ENCODE data around the gene AP4S1.

The AP4S1 gene

GRCh38 chr14:31124197-31124596, 98.7 kb downstream of the AP4S1 start:
- no peak overlapping the region for H3K4me3 ChIP-seq (ENCODE audit: low read length in 2 of 2)
- no peak overlapping the region for H2AK5ac ChIP-seq (ENCODE audit: low read depth, low read length)
- H3K4ac ChIP-seq (ENCODE audit: low read length) = no peak overlapping the region
- H4K8ac ChIP-seq (ENCODE audit: low read depth, low read length) = no peak overlapping the region
- H3K36me3 ChIP-seq (replicated peaks in 1 of 2; ENCODE audit: control insufficient read depth in 2 of 2, insufficient read depth in 2 of 2, low read length in 2 of 2) = peaks cover 23 to 96% of the 10 kb centered on the region in 2 donors
- no peaks in the 10 kb centered on the region for H3K27me3 ChIP-seq (ENCODE audit: control insufficient read depth in 3 of 3, insufficient read depth in 3 of 3, low read depth in 1 of 3, low read length in 3 of 3)
- no peak overlapping the region for H3K23ac ChIP-seq (ENCODE audit: low read depth, low read length, poor library complexity)
- no peak overlapping the region for H3K14ac ChIP-seq (ENCODE audit: low read length)
- no peak overlapping the region for H4K91ac ChIP-seq (ENCODE audit: low read depth, low read length, poor library complexity)
- H2AFZ ChIP-seq (ENCODE audit: low read length) = no peak overlapping the region
- H3K9me3 ChIP-seq (replicated peaks in 1 of 2; ENCODE audit: control insufficient read depth in 2 of 2, insufficient read depth in 1 of 2, low read depth in 1 of 2, low read length in 2 of 2) = no peaks in the 10 kb centered on the region
- DNase-seq (ENCODE audit: low spot score) = no peak
- WGBS, 2 donors (ENCODE audit: extremely low coverage in 2 of 2, insufficient read length in 2 of 2, insufficient replicate concordance in 1 of 2) = no CpG with 5 or more reads among the region's 3 CpGs
- H3K27ac ChIP-seq (replicated peaks; ENCODE audit: low read length) = no peak overlapping the region
- H3K79me1 ChIP-seq (ENCODE audit: low read depth, low read length) = peaks cover 7% of the 10 kb centered on the region
- no peak overlapping the region for H2BK120ac ChIP-seq (ENCODE audit: low read depth, low read length)
- no peak overlapping the region for H2BK12ac ChIP-seq (ENCODE audit: low read length)
- no peak overlapping the region for H2BK15ac ChIP-seq (ENCODE audit: low read length)
- no peak overlapping the region for H3K18ac ChIP-seq (ENCODE audit: low read length)
- H3K9ac ChIP-seq (ENCODE audit: low read depth, low read length, poor library complexity) = no peak overlapping the region
- H3K4me1 ChIP-seq (ENCODE audit: control insufficient read depth in 2 of 2, insufficient read depth in 1 of 2, low read depth in 1 of 2, low read length in 2 of 2) = no peaks in the 10 kb centered on the region
- H2BK5ac ChIP-seq (ENCODE audit: low read length) = no peak overlapping the region
- H3K4me2 ChIP-seq (ENCODE audit: insufficient read depth, low read length, poor library complexity, severe bottlenecking) = no peak overlapping the region

GRCh38 chr14:31125231-31125630, 99.8 kb downstream of the AP4S1 start:
- Histone ChIP-seq H3K4ac (ENCODE audit: low read length) (no peak overlapping the region), H3K18ac (ENCODE audit: low read length) (no peak overlapping the region), H3K36me3 (replicated peaks in 1 of 2; ENCODE audit: control insufficient read depth in 2 of 2, insufficient read depth in 2 of 2, low read length in 2 of 2) (peaks cover 23 to 96% of the 10 kb centered on the region in 2 donors), H4K8ac (ENCODE audit: low read depth, low read length) (no peak overlapping the region), H3K4me3 (ENCODE audit: low read length in 2 of 2) (no peak overlapping the region), H3K27ac (replicated peaks; ENCODE audit: low read length) (no peak overlapping the region), H3K27me3 (ENCODE audit: control insufficient read depth in 3 of 3, insufficient read depth in 3 of 3, low read depth in 1 of 3, low read length in 3 of 3) (no peaks in the 10 kb centered on the region), H3K79me1 (ENCODE audit: low read depth, low read length) (peaks cover 7% of the 10 kb centered on the region), H3K9ac (ENCODE audit: low read depth, low read length, poor library complexity) (no peak overlapping the region), H3K4me2 (ENCODE audit: insufficient read depth, low read length, poor library complexity, severe bottlenecking) (no peak overlapping the region), H2AK5ac (ENCODE audit: low read depth, low read length) (no peak overlapping the region), H3K9me3 (replicated peaks in 1 of 2; ENCODE audit: control insufficient read depth in 2 of 2, insufficient read depth in 1 of 2, low read depth in 1 of 2, low read length in 2 of 2) (no peaks in the 10 kb centered on the region), H3K4me1 (ENCODE audit: control insufficient read depth in 2 of 2, insufficient read depth in 1 of 2, low read depth in 1 of 2, low read length in 2 of 2) (no peaks in the 10 kb centered on the region), H2BK15ac (ENCODE audit: low read length) (no peak overlapping the region), H2BK5ac (ENCODE audit: low read length) (no peak overlapping the region), H4K91ac (ENCODE audit: low read depth, low read length, poor library complexity) (no peak overlapping the region), H2BK120ac (ENCODE audit: low read depth, low read length) (no peak overlapping the region), H2BK12ac (ENCODE audit: low read length) (no peak overlapping the region), H2AFZ (ENCODE audit: low read length) (no peak overlapping the region), H3K23ac (ENCODE audit: low read depth, low read length, poor library complexity) (no peak overlapping the region), H3K14ac (ENCODE audit: low read length) (no peak overlapping the region)
- WGBS, 2 donors (ENCODE audit: extremely low coverage in 2 of 2, insufficient read length in 2 of 2, insufficient replicate concordance in 1 of 2) = no CpG with 5 or more reads among the region's 6 CpGs
- DNase-seq (ENCODE audit: low spot score) = no peak

GRCh38 chr14:31126680-31127079, 101.2 kb downstream of the AP4S1 start:
- Histone ChIP-seq H3K36me3 (replicated peaks in 1 of 2; ENCODE audit: control insufficient read depth in 2 of 2, insufficient read depth in 2 of 2, low read length in 2 of 2) (peaks cover 19 to 96% of the 10 kb centered on the region in 2 donors), H3K27ac (replicated peaks; ENCODE audit: low read length) (no peak overlapping the region), H3K27me3 (ENCODE audit: control insufficient read depth in 3 of 3, insufficient read depth in 3 of 3, low read depth in 1 of 3, low read length in 3 of 3) (no peaks in the 10 kb centered on the region), H2AFZ (ENCODE audit: low read length) (no peak overlapping the region), H3K9ac (ENCODE audit: low read depth, low read length, poor library complexity) (no peak overlapping the region), H3K14ac (ENCODE audit: low read length) (no peak overlapping the region), H3K9me3 (replicated peaks in 1 of 2; ENCODE audit: control insufficient read depth in 2 of 2, insufficient read depth in 1 of 2, low read depth in 1 of 2, low read length in 2 of 2) (no peaks in the 10 kb centered on the region), H2BK15ac (ENCODE audit: low read length) (no peak overlapping the region), H2AK5ac (ENCODE audit: low read depth, low read length) (no peak overlapping the region), H3K4me3 (ENCODE audit: low read length in 2 of 2) (no peak overlapping the region), H3K18ac (ENCODE audit: low read length) (no peak overlapping the region), H3K4me1 (ENCODE audit: control insufficient read depth in 2 of 2, insufficient read depth in 1 of 2, low read depth in 1 of 2, low read length in 2 of 2) (no peaks in the 10 kb centered on the region), H2BK120ac (ENCODE audit: low read depth, low read length) (no peak overlapping the region), H3K4ac (ENCODE audit: low read length) (no peak overlapping the region), H3K79me1 (ENCODE audit: low read depth, low read length) (peaks cover 7% of the 10 kb centered on the region), H2BK12ac (ENCODE audit: low read length) (no peak overlapping the region), H4K91ac (ENCODE audit: low read depth, low read length, poor library complexity) (no peak overlapping the region), H2BK5ac (ENCODE audit: low read length) (no peak overlapping the region), H3K23ac (ENCODE audit: low read depth, low read length, poor library complexity) (no peak overlapping the region), H4K8ac (ENCODE audit: low read depth, low read length) (no peak overlapping the region), H3K4me2 (ENCODE audit: insufficient read depth, low read length, poor library complexity, severe bottlenecking) (no peak overlapping the region)
- no CpG with 5 or more reads among the region's 7 CpGs for WGBS, 2 donors (ENCODE audit: extremely low coverage in 2 of 2, insufficient read length in 2 of 2, insufficient replicate concordance in 1 of 2)
- no peak for DNase-seq (ENCODE audit: low spot score)

- no peak overlapping the region for H4K91ac ChIP-seq (ENCODE audit: low read depth, low read length, poor library complexity)
- H3K27me3 ChIP-seq (ENCODE audit: control insufficient read depth in 3 of 3, insufficient read depth in 3 of 3, low read depth in 1 of 3, low read length in 3 of 3) = no peaks in the 10 kb centered on the region
- no peak overlapping the region for H3K4ac ChIP-seq (ENCODE audit: low read length)
- H4K8ac ChIP-seq (ENCODE audit: low read depth, low read length) = no peak overlapping the region
- no peaks in the 10 kb centered on the region for H3K4me1 ChIP-seq (ENCODE audit: control insufficient read depth in 2 of 2, insufficient read depth in 1 of 2, low read depth in 1 of 2, low read length in 2 of 2)
- H3K27ac ChIP-seq (replicated peaks; ENCODE audit: low read length) = no peak overlapping the region
- H2BK15ac ChIP-seq (ENCODE audit: low read length) = no peak overlapping the region
- DNase-seq (ENCODE audit: low spot score) = no peak
- H2AK5ac ChIP-seq (ENCODE audit: low read depth, low read length) = no peak overlapping the region
- H3K18ac ChIP-seq (ENCODE audit: low read length) = no peak overlapping the region
- H2BK5ac ChIP-seq (ENCODE audit: low read length) = no peak overlapping the region
- H2BK120ac ChIP-seq (ENCODE audit: low read depth, low read length) = no peak overlapping the region
- no peak overlapping the region for H2BK12ac ChIP-seq (ENCODE audit: low read length)
- H3K4me2 ChIP-seq (ENCODE audit: insufficient read depth, low read length, poor library complexity, severe bottlenecking) = no peak overlapping the region
- no peak overlapping the region for H3K14ac ChIP-seq (ENCODE audit: low read length)
- H3K9ac ChIP-seq (ENCODE audit: low read depth, low read length, poor library complexity) = no peak overlapping the region
- H3K23ac ChIP-seq (ENCODE audit: low read depth, low read length, poor library complexity) = no peak overlapping the region
- peaks cover 12 to 96% of the 10 kb centered on the region in 2 donors for H3K36me3 ChIP-seq (replicated peaks in 1 of 2; ENCODE audit: control insufficient read depth in 2 of 2, insufficient read depth in 2 of 2, low read length in 2 of 2)
- H2AFZ ChIP-seq (ENCODE audit: low read length) = no peak overlapping the region
- H3K9me3 ChIP-seq (replicated peaks in 1 of 2; ENCODE audit: control insufficient read depth in 2 of 2, insufficient read depth in 1 of 2, low read depth in 1 of 2, low read length in 2 of 2) = no peaks in the 10 kb centered on the region
- H3K79me1 ChIP-seq (ENCODE audit: low read depth, low read length) = peaks cover 2% of the 10 kb centered on the region
- no peak overlapping the region for H3K4me3 ChIP-seq (ENCODE audit: low read length in 2 of 2)
Measured at GRCh38 chr14:31127690-31128089, 102.2 kb downstream of the AP4S1 start.
